HG03135 (cell line): Measurements from ENCODE around the gene PAK3.

Source experiments
- ATAC-seq: cut with Tn5 transposase; IDR thresholded peaks from one replicate; pipeline ENCODE4 v1.9.1; 2021; ENCODE audit warnings: mild to moderate bottlenecking, moderate library complexity; ENCODE audit not compliant: unreplicated experiment

Gene PAK3

GRCh38 chrX:111129921-111130320, 33.9 kb downstream of the PAK3 start:
- ATAC-seq: no peak

- ATAC-seq: no peak
Measured at GRCh38 chrX:111131572-111131971, 35.6 kb downstream of the PAK3 start.

- ATAC-seq: no peak
Measured at GRCh38 chrX:111133389-111133788, 37.4 kb downstream of the PAK3 start.

DNA sequence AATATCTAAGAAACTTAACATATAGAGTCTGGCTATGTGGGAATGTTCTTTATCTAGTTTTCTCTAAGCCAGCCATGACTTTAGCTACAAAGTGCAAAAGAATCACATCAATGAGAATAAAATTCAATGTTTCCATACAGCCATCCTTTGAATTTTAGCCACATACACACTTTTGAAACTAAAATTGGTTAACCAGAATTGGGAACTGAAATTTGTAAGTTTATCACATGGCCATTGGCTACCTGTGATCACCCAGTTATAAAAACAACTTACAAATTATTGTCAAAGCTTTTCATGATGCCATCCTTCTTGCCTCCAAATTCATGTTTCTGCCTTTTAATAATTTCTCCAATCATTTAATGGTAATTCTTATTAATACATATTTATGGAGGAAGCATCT, 49.9 kb downstream of the PAK3 start:
- no peak for ATAC-seq

DNA sequence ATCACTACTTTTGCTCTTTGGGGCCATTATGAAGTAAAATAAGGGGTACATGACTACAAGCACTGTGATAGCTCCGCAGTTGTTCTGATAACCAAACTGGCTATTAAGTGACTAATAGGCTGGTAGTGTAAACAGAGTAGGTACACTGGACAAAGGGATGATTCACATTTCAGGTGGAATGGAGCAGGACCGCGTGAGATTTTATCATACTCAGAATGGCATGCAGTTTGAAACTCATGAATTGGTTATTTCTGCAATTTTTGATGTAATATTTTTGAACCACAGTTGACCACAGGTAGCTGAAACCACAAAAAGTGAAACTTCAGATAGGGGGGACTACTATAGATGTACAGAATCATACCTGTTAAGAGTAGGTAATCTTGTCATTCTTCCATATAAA, 55.8 kb downstream of the PAK3 start:
- no peak for ATAC-seq

GRCh38 chrX:111159232-111159631, 63.2 kb downstream of the PAK3 start:
- no peak for ATAC-seq

DNA sequence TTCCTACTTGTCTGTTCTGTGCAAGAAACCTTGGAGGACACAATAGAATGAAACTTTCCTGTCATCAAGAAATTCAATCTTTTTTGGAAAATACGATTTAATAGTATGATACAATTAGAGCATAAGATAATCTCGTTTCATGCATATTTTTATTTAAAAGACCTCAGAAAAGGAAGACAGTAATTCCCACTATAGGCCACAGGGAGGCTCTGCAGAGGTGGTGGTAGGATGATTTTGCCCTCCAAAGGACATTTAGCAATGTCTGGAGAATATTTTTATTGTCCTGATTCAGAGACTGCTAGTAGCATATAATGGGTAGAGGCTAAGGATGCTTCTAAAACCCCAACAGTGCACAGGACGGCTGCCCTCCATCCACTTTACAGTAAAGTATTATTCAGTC, 68.7 kb downstream of the PAK3 start:
- ATAC-seq: no peak

DNA sequence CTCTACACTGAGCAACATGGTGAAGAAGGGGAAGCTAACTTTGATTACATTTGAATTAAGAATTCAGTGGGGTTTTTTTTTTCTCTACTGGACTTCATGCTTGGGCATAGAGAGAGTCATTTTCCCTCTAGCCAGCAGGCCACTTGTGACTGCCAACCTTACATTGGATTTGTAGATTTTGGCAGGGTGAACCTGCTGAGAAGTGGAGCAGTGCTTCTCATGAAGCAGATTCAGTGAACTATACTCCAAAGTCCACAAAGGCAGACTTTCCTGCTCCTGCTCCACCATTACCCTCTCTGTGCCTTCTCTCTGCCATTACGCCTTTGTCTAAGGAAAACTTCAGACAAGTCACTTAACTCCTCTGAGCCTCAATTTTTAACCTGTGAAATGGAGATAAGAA, 69.9 kb downstream of the PAK3 start:
- no peak for ATAC-seq

DNA sequence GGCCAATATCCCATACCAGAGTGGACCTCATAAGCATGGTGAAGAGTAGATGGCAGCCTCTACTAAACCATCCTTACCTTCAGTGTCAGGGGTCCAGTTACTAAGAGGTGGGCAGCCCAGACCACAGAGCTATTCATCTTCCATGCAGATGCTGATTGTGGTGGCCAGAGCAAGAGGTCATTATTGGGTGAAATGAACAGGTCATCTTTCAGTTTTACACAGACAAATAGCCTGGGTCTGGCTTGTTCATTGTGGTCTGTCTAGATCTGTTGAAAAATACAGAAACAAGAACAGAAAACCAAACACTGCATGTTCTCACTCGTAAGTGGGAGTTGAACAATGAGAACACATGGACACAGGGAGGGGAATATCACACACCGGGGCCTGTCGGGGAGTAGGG, 71.3 kb downstream of the PAK3 start:
- ATAC-seq: no peak

- ATAC-seq: no peak
Measured at GRCh38 chrX:111168314-111168713, 72.3 kb downstream of the PAK3 start.

DNA sequence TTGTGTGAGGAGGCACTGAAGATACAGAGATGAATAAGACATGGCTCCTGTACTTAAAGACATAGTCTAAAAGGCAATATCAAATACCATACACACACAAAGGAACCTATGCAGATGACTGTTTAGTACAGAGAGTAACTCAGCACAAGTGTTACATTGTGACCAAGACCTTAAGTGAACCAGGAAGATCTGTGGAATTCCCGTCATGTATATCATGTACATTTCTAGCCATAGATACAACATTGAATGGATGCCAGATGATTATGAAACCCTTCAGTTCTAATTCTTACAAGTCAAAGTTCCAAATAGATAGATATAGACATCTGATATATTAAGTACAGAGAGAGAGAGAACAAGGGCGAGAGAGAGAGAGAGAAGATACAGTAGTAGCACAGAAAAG, 73.2 kb downstream of the PAK3 start:
- ATAC-seq: no peak

DNA sequence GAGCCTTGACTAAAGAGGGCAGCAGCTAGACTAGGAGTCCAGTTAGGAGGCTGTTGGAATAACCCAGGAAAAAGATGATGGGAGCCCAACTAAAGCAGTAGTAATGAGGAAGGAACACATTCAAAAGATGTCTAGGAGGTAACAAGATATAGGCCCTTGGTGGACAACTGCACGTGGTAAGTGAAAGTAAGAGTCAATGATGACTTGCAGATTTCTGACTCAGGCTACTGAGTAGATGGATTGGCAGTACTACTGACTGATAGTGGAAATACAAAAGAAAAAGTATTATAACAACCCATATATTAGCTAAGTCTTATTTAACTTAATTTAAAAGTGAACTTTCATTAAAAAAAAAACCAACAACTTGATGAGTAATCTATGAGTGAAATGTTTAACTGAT, 74.0 kb downstream of the PAK3 start:
- no peak for ATAC-seq

DNA sequence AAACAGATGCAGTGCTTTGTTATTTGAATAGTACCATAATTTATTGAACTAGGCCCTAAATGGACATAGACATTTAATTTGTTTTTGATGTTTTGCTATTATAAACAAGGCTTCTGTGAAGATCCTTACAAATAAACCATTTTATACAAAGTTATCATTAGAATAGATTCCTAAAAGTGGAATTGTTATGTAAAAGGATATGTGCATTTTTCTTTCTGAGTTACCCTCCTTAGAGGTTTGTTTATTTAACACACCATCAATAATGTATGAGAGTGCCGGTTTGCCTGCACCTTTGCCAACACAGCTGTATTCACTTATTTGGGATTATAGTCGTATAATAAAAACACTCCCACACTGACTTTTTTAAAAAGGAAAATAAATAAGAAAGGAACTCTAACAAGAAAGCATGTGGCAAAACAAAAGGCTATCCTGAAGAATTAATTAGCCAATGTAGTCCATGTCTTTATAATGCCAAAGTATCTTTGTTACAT, 84.8 kb downstream of the PAK3 start:
- no peak for ATAC-seq

DNA sequence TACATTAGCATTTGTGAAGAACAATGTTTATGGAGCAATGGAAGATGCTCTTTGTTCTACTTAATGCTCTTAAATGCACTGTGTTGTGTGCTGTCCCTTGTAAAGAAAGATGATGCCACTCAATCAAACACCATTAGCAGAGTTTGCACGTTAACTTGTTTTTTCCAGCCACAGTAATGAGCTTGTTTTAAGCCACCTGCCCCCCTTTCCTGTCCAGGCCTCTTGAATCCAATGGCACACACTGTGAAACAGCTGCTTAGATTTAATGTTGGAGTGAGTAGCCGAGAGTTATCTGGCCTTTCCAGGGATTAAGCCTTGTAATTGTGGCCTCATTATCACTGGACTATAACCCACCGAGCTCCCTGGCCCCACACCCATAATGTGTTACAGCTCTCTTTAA, 86.0 kb downstream of the PAK3 start:
- no peak for ATAC-seq

DNA sequence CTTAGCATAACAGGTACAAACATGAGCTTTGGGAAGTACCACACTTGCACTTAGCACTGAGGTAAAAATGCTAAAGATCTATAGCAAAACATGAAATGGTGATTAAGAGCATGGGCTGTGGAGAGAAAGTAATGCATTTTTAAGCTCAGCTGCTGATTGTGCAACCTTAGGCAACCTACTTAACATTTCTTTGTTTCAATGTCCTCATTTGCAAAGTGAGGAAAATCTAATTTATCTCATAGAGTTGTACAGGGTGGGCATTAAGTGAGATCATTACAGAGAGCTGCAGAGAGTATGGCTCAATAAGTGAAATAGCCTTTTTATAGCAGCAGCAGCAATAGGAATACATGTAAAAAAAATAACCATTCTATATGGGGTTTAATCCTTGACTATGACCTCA, 87.0 kb downstream of the PAK3 start:
- ATAC-seq: no peak

DNA sequence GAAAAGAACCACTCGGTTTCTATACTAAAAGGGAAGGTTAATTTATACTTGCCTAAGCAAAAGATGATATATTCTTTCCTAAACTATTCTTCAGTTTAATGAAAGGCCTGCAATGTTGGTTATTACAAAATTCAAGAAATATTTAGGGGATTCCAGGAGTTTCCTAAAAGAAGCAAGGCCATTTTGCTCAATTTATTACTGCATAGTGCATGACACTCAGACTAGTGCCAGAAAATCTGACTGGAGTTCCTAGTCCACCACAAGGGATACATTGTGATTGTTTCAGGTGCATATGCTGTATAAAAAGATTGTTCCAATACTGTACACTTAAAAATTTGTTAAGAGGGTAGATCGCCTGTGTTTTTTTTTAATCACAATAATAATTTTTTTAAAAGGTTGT, 95.6 kb downstream of the PAK3 start:
- ATAC-seq: no peak

DNA sequence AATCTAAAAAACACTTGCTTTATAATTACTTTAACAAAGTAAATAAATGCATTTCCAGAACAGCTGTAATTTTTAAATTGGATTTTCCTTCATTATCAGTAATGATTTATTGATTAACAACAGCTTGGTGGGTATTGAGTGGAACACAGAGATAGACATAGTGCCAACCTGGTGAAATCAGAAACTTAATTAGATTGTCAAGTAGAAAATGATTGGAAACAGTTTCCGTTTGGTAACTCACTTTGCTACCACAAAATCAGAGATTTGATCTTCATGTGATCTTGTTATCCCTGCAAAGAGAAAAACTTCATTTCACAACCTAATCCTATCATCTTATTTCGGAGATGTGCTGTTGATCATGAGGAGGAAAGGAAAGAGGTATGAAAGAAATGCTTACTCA, 103.5 kb downstream of the PAK3 start:
- ATAC-seq: no peak

DNA sequence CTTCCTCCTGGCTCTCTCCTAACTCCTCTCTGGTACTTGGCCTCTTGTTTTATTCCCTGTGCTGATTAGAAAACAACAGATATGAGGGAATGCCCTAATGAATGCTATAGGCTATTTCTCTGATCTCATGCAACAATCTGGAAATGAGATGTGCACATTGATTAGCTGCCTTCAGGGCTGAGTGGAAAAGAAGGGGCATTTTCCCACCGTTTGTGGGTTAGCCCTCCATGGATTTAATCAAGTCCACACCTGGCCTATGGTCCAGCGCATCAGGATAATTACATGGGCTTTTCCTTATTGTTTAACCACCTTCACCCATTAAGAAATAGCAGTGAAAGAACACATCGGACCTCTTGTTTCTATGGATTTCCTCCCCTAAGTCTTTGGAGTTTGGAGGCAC, 104.3 kb downstream of the PAK3 start:
- ATAC-seq: no peak

GRCh38 chrX:111207851-111208250, 111.9 kb downstream of the PAK3 start:
- ATAC-seq: no peak

DNA sequence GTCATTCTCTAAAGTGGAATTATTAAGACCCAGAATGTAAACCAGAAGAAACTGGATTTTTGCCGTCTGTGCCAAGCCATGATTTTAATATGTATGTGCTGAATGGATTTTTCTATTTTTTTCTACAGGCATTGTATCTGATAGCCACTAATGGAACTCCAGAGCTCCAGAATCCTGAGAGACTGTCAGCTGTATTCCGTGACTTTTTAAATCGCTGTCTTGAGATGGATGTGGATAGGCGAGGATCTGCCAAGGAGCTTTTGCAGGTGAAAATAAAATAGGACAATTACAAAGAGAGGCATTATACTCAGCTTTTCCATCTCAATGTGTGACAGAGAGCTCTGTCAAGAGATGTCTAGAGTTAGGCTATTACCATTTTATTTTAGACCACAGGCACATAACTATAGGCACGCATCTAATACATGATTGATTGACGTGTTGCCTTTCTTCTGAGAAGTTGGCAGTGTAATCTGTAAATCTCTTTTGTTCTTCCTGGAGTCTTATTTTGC, 120.4 kb downstream of the PAK3 start:
- ATAC-seq: no peak

- ATAC-seq: no peak
Measured at GRCh38 chrX:111244235-111244750, 148.3 kb downstream of the PAK3 start.

DNA sequence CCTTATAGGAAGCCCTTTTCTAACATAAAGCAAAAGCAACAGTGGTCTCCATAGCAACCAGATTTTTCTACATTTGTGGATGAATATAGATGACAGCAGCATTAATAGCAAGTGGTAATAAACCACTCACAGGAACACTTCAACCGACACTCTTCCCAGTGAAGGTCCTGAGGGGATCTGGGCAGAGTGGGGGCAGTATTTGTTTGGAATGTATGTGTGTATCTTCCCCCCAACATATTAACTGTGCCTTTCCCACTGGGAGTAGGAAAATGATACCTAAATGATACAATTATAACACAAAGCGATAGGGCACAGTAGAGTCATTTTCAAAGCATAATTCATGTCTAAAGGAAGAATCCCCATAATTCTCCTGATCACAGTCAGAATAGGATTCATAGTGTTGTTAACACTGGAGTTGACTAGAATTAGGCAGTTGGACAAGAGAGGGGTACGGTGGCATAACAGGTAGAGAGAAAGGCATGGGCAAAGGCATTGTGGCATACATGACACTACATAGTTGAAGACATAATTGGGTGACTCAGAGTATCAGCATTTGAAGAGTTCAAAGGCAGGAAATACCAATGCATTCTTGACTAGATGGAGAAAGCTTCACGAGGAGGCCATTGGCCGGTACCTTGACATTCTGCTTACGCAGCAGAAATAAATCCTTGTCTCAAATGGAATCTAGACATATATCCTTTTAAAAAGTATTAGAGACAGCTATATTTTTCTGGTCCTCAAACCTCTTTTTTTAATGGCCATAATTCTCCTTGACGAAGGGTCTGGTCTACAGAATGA, 159.1 kb downstream of the PAK3 start:
- ATAC-seq: no peak

- ATAC-seq: no peak
Measured at GRCh38 chrX:111257733-111258132, 161.7 kb downstream of the PAK3 start.
